SK-N-SH (cell line): Measurements from ENCODE around the gene TBX18. TPM values are rescaled to one million over a fixed set of nuclear protein-coding genes. Genes with fewer than 3 reads are reported as not detected.

Experiments used
- CTCF ChIA-PET: fragments of 300-600, 350-600 bp; formaldehyde crosslinking; extraction: SDS; loops from one replicate; lab custom pipeline; 2021; lab: Yijun Ruan, JAX
- POLR2A ChIA-PET: fragments of 350-600 bp; sonication (Branson Sonifier 250); formaldehyde crosslinking; extraction: SDS; loops from one replicate; lab custom pipeline; 2020; ENCODE audit warnings: antibody characterized with exemption, inconsistent platforms; lab: Yijun Ruan, JAX
- DNase-seq: peaks from one replicate; pipeline ENCODE4 v3.0.0; 2012
- H2AFZ ChIP-seq: fragments of 200-600 bp; sonication (generic); 2 replicates; pipeline ENCODE4 v1.8.1; 2016; ENCODE audit warnings: antibody characterized with exemption, mild to moderate bottlenecking, low read depth
- H3F3A ChIP-seq: fragments of 200-600 bp; sonication (generic); replicated peaks from 2 replicates; pipeline ENCODE3; 2016; ENCODE audit warnings: antibody characterized with exemption, mild to moderate bottlenecking; ENCODE audit not compliant: insufficient read depth
- H3K27ac ChIP-seq, 2 experiments: fragments of 200-500 bp in 1 of 2; fragments of 200-600 bp in 1 of 2; sonication (Bioruptor generic) in 1 of 2; sonication (generic), shearing (Covaris generic) in 1 of 2; 2 replicates each; pipeline versions ENCODE4 v1.5.1 to v1.6.1; 2014 to 2016; ENCODE audit warnings: low read depth in 2 of 2, inconsistent platforms in 1 of 2, low read length in 1 of 2, mild to moderate bottlenecking in 1 of 2, mixed read lengths in 1 of 2
- H3K27me3 ChIP-seq: fragments of 200-600 bp; sonication (generic), shearing (Covaris generic); 2 replicates; pipeline ENCODE4 v1.6.1; 2016; ENCODE audit warnings: mixed run types; ENCODE audit not compliant: insufficient read depth
- H3K36me3 ChIP-seq, 2 experiments: fragments of 200-500 bp in 1 of 2; fragments of 200-600 bp in 1 of 2; sonication (Bioruptor generic) in 1 of 2; sonication (generic) in 1 of 2; replicated peaks in 1 of 2; 2 replicates each; pipeline versions ENCODE3 to v1.5.1; 2014 to 2016; ENCODE audit warnings: low read length in 1 of 2, mild to moderate bottlenecking in 1 of 2; ENCODE audit not compliant: insufficient read depth in 2 of 2, control insufficient read depth in 1 of 2
- H3K4me1 ChIP-seq, 2 experiments: fragments of 200-500 bp in 1 of 2; fragments of 200-600 bp in 1 of 2; sonication (Bioruptor generic) in 1 of 2; sonication (generic), shearing (Covaris generic) in 1 of 2; 2 replicates each; pipeline versions ENCODE4 v1.5.1 to v1.6.1; 2014 to 2016; ENCODE audit warnings: low read depth in 1 of 2, low read length in 1 of 2, mixed run types in 1 of 2; ENCODE audit not compliant: insufficient read depth in 2 of 2, control insufficient read depth in 1 of 2
- H3K4me2 ChIP-seq: fragments of 200-600 bp; sonication (generic), shearing (Covaris generic); 2 replicates; pipeline ENCODE4 v1.6.1; 2017; ENCODE audit warnings: mixed run types
- H3K4me3 ChIP-seq, 2 experiments: fragments of 200-500 bp in 1 of 2; fragments of 200-600 bp in 1 of 2; sonication (Bioruptor generic) in 1 of 2; sonication (generic), shearing (Covaris generic) in 1 of 2; 2 replicates each; pipeline versions ENCODE4 v1.5.1 to v1.8.1; 2014 to 2016; ENCODE audit warnings: low read depth in 2 of 2, inconsistent platforms in 1 of 2, low read length in 1 of 2, mild to moderate bottlenecking in 1 of 2, mixed read lengths in 1 of 2, moderate library complexity in 1 of 2
- H3K79me2 ChIP-seq: fragments of 200-600 bp; sonication (generic); 2 replicates; pipeline ENCODE4 v1.8.1; 2017; ENCODE audit warnings: mild to moderate bottlenecking; ENCODE audit not compliant: insufficient read depth
- H3K9ac ChIP-seq: fragments of 200-600 bp; sonication (generic); 2 replicates; pipeline ENCODE4 v1.6.1; 2017; ENCODE audit warnings: mixed run types
- H3K9me2 ChIP-seq: fragments of 200-600 bp; sonication (generic); 2 replicates; pipeline ENCODE4 v1.6.1; 2017; ENCODE audit warnings: mixed run types
- H3K9me3 ChIP-seq: fragments of 200-600 bp; sonication (generic); 2 replicates; pipeline ENCODE4 v1.6.1; 2017; ENCODE audit warnings: mixed run types, mild to moderate bottlenecking, moderate library complexity
- H4K20me1 ChIP-seq: fragments of 200-600 bp; sonication (generic); 2 replicates; pipeline ENCODE4 v1.6.1; 2017; ENCODE audit warnings: mild to moderate bottlenecking, mixed run types; ENCODE audit not compliant: insufficient read depth
- CTCF ChIP-seq: fragments of 200-600 bp; sonication (generic); IDR thresholded peaks from 2 replicates; pipeline ENCODE4 v1.6.1; 2017; ENCODE audit warnings: antibody characterized with exemption, mild to moderate bottlenecking, moderate library complexity
- ELF1 ChIP-seq: IDR thresholded peaks from 2 replicates; pipeline ENCODE4 v1.4.0; 2012
- EP300 ChIP-seq, 2 experiments: IDR thresholded peaks; 2 replicates each; pipeline versions ENCODE4 v1.4.0 to v1.6.1; 2012; ENCODE audit warnings: borderline replicate concordance in 1 of 2, low read depth in 1 of 2, low read length in 1 of 2
- FOSL2 ChIP-seq: IDR thresholded peaks from 2 replicates; pipeline ENCODE4 v1.4.0; 2012; ENCODE audit warnings: low read depth, mild to moderate bottlenecking, moderate library complexity, borderline replicate concordance
- FOXM1 ChIP-seq: IDR thresholded peaks from 2 replicates; pipeline ENCODE4 v1.4.0; 2012; ENCODE audit warnings: low read depth, mild to moderate bottlenecking
- JUND ChIP-seq: IDR thresholded peaks from 2 replicates; pipeline ENCODE4 v1.4.0; 2012
- NRF1 ChIP-seq: IDR thresholded peaks from 2 replicates; pipeline ENCODE4 v1.6.1; 2012; ENCODE audit warnings: low read depth, mild to moderate bottlenecking, low read length
- RCOR1 ChIP-seq: fragments of 150-350 bp; IDR thresholded peaks from 2 replicates; pipeline ENCODE4 v1.6.1; 2017; ENCODE audit warnings: antibody characterized with exemption, low read length
- SMC3 ChIP-seq: IDR thresholded peaks from 2 replicates; pipeline ENCODE4 v1.6.1; 2012; ENCODE audit warnings: low read depth, low read length, improper control_type of control experiment
- TAF1 ChIP-seq: IDR thresholded peaks from 2 replicates; pipeline ENCODE4 v1.6.1; 2012; ENCODE audit warnings: low read depth, mild to moderate bottlenecking, low read length, moderate library complexity, borderline replicate concordance
- ZBTB33 ChIP-seq: IDR thresholded peaks from 2 replicates; pipeline ENCODE4 v1.4.0; 2012; ENCODE audit warnings: low read depth, borderline replicate concordance
- WGBS: methylation state at CpG from one replicate; pipeline ENCODE4 v1.1.6; 2017; ENCODE audit warnings: low lambda C conversion rate; 5-methylcytosine and 5-hydroxymethylcytosine counted together
- polyA plus RNA-seq, 3 experiments: library from polyadenylated mRNA; depleted of rRNA; stranded (reverse); fragments of >200 nt; gene quantifications; 2 replicates each; pipeline ENCODE4 v1.2.3, GENCODE V29; 2012
- TF ChIP-seq, protein P1 (sequence below): IDR thresholded peaks from 2 replicates; pipeline ENCODE4 v1.4.0; 2012; ENCODE audit warnings: low read depth, borderline replicate concordance

Gene TBX18
- polyA plus RNA-seq, 1 of the 3 experiments (the other 2 are of a cell fraction), result 19.3 TPM

DNA sequence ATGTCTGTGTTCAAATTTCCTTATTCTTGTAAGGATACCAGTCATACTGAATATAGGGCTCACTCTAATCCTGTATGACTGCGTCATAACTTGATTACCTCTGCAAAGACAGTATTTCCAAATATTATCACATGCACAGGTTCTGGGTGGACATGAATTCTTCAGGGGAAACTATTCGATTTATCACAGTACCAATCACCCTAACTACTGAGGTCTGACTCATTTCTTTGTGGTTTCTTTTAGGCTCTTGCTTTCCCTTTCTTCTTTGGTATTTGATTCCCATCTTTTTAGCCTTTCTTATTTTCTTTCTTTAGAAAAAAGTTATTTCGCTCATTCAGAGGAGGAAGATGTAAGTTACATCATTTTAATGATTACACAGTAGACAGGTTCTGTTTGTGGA, 40.3 kb upstream of the TBX18 start:
- Histone ChIP-seq H3K9me2 (no peaks in the 10 kb centered on the region), H3K27ac (no peak overlapping the region), H3F3A (no peaks in the 10 kb centered on the region), H3K27me3 (no peaks in the 10 kb centered on the region; the same call in 1 of the 2 replicates), H3K36me3 (no peaks in the 10 kb centered on the region), H3K4me1 (no peaks in the 10 kb centered on the region), H3K9ac (no peak overlapping the region), H3K79me2 (no peaks in the 10 kb centered on the region), H3K4me2 (no peak overlapping the region), H4K20me1 (no peaks in the 10 kb centered on the region), H2AFZ (no peak overlapping the region), H3K4me3 (no peak overlapping the region), H3K9me3 (no peaks in the 10 kb centered on the region)
- TF ChIP-seq EP300 (IDR thresholded peaks at IDR 0.05; ENCODE audit: borderline replicate concordance in 1 of 2, low read depth in 1 of 2, low read length in 1 of 2) (no peak), SMC3 (no peak), JUND (no peak), ZBTB33 (no peak), FOXM1 (no peak), RCOR1 (no peak)
- TF ChIP-seq, protein P1, sequence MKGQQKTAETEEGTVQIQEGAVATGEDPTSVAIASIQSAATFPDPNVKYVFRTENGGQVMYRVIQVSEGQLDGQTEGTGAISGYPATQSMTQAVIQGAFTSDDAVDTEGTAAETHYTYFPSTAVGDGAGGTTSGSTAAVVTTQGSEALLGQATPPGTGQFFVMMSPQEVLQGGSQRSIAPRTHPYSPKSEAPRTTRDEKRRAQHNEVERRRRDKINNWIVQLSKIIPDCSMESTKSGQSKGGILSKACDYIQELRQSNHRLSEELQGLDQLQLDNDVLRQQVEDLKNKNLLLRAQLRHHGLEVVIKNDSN, result no peak
- POLR2A ChIA-PET, result no interaction called here
- no peak for DNase-seq
- 1% methylated on average over 3 of the region's 3 CpGs for WGBS
- CTCF ChIA-PET, result no interaction called here

GRCh38 chr6:84801250-84801649, 36.9 kb upstream of the TBX18 start:
- POLR2A ChIA-PET, result no interaction called here

More at GRCh38 chr6:84801250-84801649, 36.9 kb upstream of the TBX18 start:
- Histone ChIP-seq H3K27ac (no peak overlapping the region), H2AFZ (no peak overlapping the region), H4K20me1 (no peaks in the 10 kb centered on the region), H3K9me2 (no peaks in the 10 kb centered on the region), H3F3A (no peaks in the 10 kb centered on the region), H3K9me3 (no peaks in the 10 kb centered on the region), H3K4me1 (no peaks in the 10 kb centered on the region), H3K4me3 (no peak overlapping the region), H3K4me2 (no peak overlapping the region), H3K79me2 (no peaks in the 10 kb centered on the region), H3K36me3 (no peaks in the 10 kb centered on the region), H3K27me3 (no peaks in the 10 kb centered on the region; the same call in 1 of the 2 replicates), H3K9ac (no peak overlapping the region)
- CTCF ChIA-PET, result no interaction called here
- 19% methylated on average over 3 of the region's 3 CpGs for WGBS
- TF ChIP-seq CTCF (no peak), ELF1 (no peak), NRF1 (no peak), TAF1 (no peak), SMC3 (no peak), FOSL2 (no peak)
- no peak for DNase-seq
